ENCODE data around the gene CRX. TPM values are rescaled to one million over a fixed set of nuclear protein-coding genes. Genes with fewer than 3 reads are reported as not detected.
"Not testable (repeated sequence)": the region's sequence is repeated elsewhere in the genome, so short reads cannot be mapped to it uniquely, and the experiment has no call there.

CRX gene
- polyA plus RNA-seq, 2 of the 4 experiments (the other 2 are of a cell fraction), result not detected

GRCh38 chr19:47781590-47782262 lies 40.0 kb upstream of the CRX start:
- TF ChIP-seq ZFP36 (IDR thresholded peaks at IDR 0.05; ENCODE audit: borderline replicate concordance, partially characterized antibody) (no peak), CTCF (IDR thresholded peaks at IDR 0.05) (no peak), FOSL2 (IDR thresholded peaks at IDR 0.05) (no peak), FOSL2 (CRISPR knock-in tag; IDR thresholded peaks at IDR 0.05) (no peak), CHD4 (IDR thresholded peaks at IDR 0.05; ENCODE audit: borderline replicate concordance) (no peak), HOXB13 (CRISPR knock-in tag; IDR thresholded peaks at IDR 0.05; ENCODE audit: low read depth) (no peak), FOXS1 (CRISPR knock-in tag; IDR thresholded peaks at IDR 0.05) (no peak), BHLHE40 (IDR thresholded peaks at IDR 0.05; ENCODE audit: low read depth, low read length) (no peak), JUN (IDR thresholded peaks at IDR 0.05) (no peak), ATOH8 (CRISPR knock-in tag; IDR thresholded peaks at IDR 0.05; ENCODE audit: low read depth) (no peak), RAD21 (conservative IDR thresholded peaks at IDR 0.05 in 1 of 2, IDR thresholded peaks at IDR 0.05 in 1 of 2) (no peak), KDM1A (IDR thresholded peaks at IDR 0.05; ENCODE audit: low read depth) (no peak), PHF8 (IDR thresholded peaks at IDR 0.05; ENCODE audit: borderline replicate concordance, low read depth) (no peak), FOSB (CRISPR knock-in tag; IDR thresholded peaks at IDR 0.05) (no peak), ESRRA (IDR thresholded peaks at IDR 0.05; ENCODE audit: borderline replicate concordance, low read length) (no peak), NPAS2 (CRISPR knock-in tag; IDR thresholded peaks at IDR 0.05; ENCODE audit: borderline replicate concordance) (no peak), HMGXB4 (CRISPR knock-in tag; IDR thresholded peaks at IDR 0.05; ENCODE audit: borderline replicate concordance) (no peak), ZSCAN20 (CRISPR knock-in tag; IDR thresholded peaks at IDR 0.05) (no peak), MYC (IDR thresholded peaks at IDR 0.05; ENCODE audit: borderline replicate concordance, low read length) (no peak)
- WGBS (ENCODE audit: missing lambda C conversion rate), result 84% methylated on average over 9 of the region's 9 CpGs
- FAIRE-seq (no peak), DNase-seq (ENCODE audit: low read depth in 1 of 2, low spot score in 1 of 2) (no peak), ATAC-seq (no peak)
- POLR2A ChIA-PET, result interaction anchor here (0.6 kb wide), 1 partner anchor 555 kb away, joined by 3 read pairs; no protein-coding TSS in a partner anchor
- H3K4me1 ChIP-seq, result peaks cover 16% of the 10 kb centered on the region
- CTCF ChIA-PET, result interaction anchor here (0.6 to 4.6 kb wide), 10 partner anchors 9 to 486 kb away, joined by 3 to 41 read pairs (median 5); partner anchors contain the start of gene EHD2
- H3K4me2 ChIP-seq, result no peak overlapping the region
- no peak overlapping the region for H3K27ac ChIP-seq
- no peaks in the 10 kb centered on the region for H3K9me3 ChIP-seq
- no peak overlapping the region for H3K4me3 ChIP-seq

GRCh38 chr19:47786566-47786965 lies 35.2 kb upstream of the CRX start:
- FAIRE-seq, result no peak
- H3K4me2 ChIP-seq, result no peak overlapping the region
- no peaks in the 10 kb centered on the region for H3K9me3 ChIP-seq
- CTCF ChIA-PET, result interaction anchor here (0.6 to 9.8 kb wide), 9 partner anchors 12 to 350 kb away, joined by 3 to 133 read pairs (median 28); partner anchors contain the start of gene EHD2
- TF ChIP-seq MAFK (IDR thresholded peaks at IDR 0.05; ENCODE audit: partially characterized antibody), result no peak
- TF ChIP-seq ZNF302 (CRISPR knock-in tag; IDR thresholded peaks at IDR 0.05), result no peak
- TF ChIP-seq RAD21 (conservative IDR thresholded peaks at IDR 0.05 in 1 of 2, IDR thresholded peaks at IDR 0.05 in 1 of 2), result no peak
- no peak for TF ChIP-seq SMC3 (IDR thresholded peaks at IDR 0.05)
- no peak for TF ChIP-seq CBX2 (IDR thresholded peaks at IDR 0.05; ENCODE audit: borderline replicate concordance, low read depth)
- TF ChIP-seq CTCF (IDR thresholded peaks at IDR 0.05), result no peak
- TF ChIP-seq GATA3 (IDR thresholded peaks at IDR 0.05; ENCODE audit: borderline replicate concordance), result no peak
- no peak for TF ChIP-seq CEBPB (IDR thresholded peaks at IDR 0.05)
- no peak for TF ChIP-seq RARB (CRISPR knock-in tag; IDR thresholded peaks at IDR 0.05)
- no peak for TF ChIP-seq ZFP36 (IDR thresholded peaks at IDR 0.05; ENCODE audit: borderline replicate concordance, partially characterized antibody)
- TF ChIP-seq MAZ (IDR thresholded peaks at IDR 0.05; ENCODE audit: borderline replicate concordance, low read depth, low read length), result no peak
- no peak for DNase-seq (ENCODE audit: low read depth in 1 of 2, low spot score in 1 of 2)
- 96% methylated on average over 7 of the region's 7 CpGs for WGBS (ENCODE audit: missing lambda C conversion rate)
- ATAC-seq, result no peak
- no peak overlapping the region for H3K4me3 ChIP-seq
- H3K4me1 ChIP-seq, result no peaks in the 10 kb centered on the region
- H3K27ac ChIP-seq, result no peak overlapping the region
- POLR2A ChIA-PET, result no interaction called here

- CTCF ChIA-PET, result interaction anchor here (0.6 to 9.8 kb wide), 15 partner anchors 9 to 353 kb away, joined by 3 to 133 read pairs (median 11); partner anchors contain the start of genes EHD2 and SELENOW
- 83% methylated on average over 10 of the region's 10 CpGs for WGBS (ENCODE audit: missing lambda C conversion rate)
- H3K4me2 ChIP-seq; H3K4me1 ChIP-seq; H3K9me3 ChIP-seq; POLR2A ChIA-PET; H3K4me3 ChIP-seq; DNase-seq (ENCODE audit: low read depth in 1 of 2, low spot score in 1 of 2); H3K27ac ChIP-seq; FAIRE-seq; ATAC-seq: not testable (repeated sequence)
Measured at GRCh38 chr19:47787307-47787706, 34.4 kb upstream of the CRX start.

All from A549 (cell line).